Activated CD4-positive, alpha-beta memory T cell treated with anti-CD3 and anti-CD28 coated beads, Interleukin-2, amount 10 ng/mL, durations not matched to agents 7 days and 5 days (primary cell): ENCODE results near the gene CACNA1E. TPM values are rescaled to one million over a fixed set of nuclear protein-coding genes. Genes with fewer than 3 reads are reported as not detected.
A peak's percentile ranks its signal among the peaks of the same experiment; 100 is the strongest.

ENCODE experiments used
- CTCF ChIA-PET: fragments of 350-600 bp; sonication (Branson Sonifier 250); formaldehyde crosslinking; loops from one replicate; lab custom pipeline; 2021; ENCODE audit warnings: antibody characterized with exemption, inconsistent platforms; lab: Charles Lee
- POLR2A ChIA-PET: fragments of 350-600 bp; sonication (Branson Sonifier 250); formaldehyde crosslinking; loops from one replicate; lab custom pipeline; 2021; ENCODE audit warnings: antibody characterized with exemption; lab: Charles Lee
- DNase-seq: peaks from one replicate; pipeline ENCODE4 v3.0.0-alpha.2; 2020
- H3K27ac Mint-ChIP-seq: one replicate; pipeline ENCODE4 v1.8.0; 2021; ENCODE audit warnings: mild to moderate bottlenecking, mixed read lengths
- H3K27me3 Mint-ChIP-seq: one replicate; pipeline ENCODE4 v1.8.0; 2021; ENCODE audit warnings: mixed read lengths
- H3K36me3 Mint-ChIP-seq: one replicate; pipeline ENCODE4 v1.8.0; 2021; ENCODE audit warnings: low read depth, mixed read lengths
- H3K4me1 Mint-ChIP-seq: one replicate; pipeline ENCODE4 v1.8.0; 2021; ENCODE audit warnings: mixed read lengths
- H3K4me3 Mint-ChIP-seq: one replicate; pipeline ENCODE4 v1.8.0; 2021; ENCODE audit warnings: mild to moderate bottlenecking, mixed read lengths
- H3K9me3 Mint-ChIP-seq: one replicate; pipeline ENCODE4 v1.8.0; 2021; ENCODE audit warnings: mixed read lengths
- total RNA-seq, 2 experiments: library from RNA; stranded (reverse); gene quantifications; one replicate each; pipeline ENCODE4 v1.2.3, GENCODE V29; 2021

The CACNA1E gene
- not detected for total RNA-seq

DNA sequence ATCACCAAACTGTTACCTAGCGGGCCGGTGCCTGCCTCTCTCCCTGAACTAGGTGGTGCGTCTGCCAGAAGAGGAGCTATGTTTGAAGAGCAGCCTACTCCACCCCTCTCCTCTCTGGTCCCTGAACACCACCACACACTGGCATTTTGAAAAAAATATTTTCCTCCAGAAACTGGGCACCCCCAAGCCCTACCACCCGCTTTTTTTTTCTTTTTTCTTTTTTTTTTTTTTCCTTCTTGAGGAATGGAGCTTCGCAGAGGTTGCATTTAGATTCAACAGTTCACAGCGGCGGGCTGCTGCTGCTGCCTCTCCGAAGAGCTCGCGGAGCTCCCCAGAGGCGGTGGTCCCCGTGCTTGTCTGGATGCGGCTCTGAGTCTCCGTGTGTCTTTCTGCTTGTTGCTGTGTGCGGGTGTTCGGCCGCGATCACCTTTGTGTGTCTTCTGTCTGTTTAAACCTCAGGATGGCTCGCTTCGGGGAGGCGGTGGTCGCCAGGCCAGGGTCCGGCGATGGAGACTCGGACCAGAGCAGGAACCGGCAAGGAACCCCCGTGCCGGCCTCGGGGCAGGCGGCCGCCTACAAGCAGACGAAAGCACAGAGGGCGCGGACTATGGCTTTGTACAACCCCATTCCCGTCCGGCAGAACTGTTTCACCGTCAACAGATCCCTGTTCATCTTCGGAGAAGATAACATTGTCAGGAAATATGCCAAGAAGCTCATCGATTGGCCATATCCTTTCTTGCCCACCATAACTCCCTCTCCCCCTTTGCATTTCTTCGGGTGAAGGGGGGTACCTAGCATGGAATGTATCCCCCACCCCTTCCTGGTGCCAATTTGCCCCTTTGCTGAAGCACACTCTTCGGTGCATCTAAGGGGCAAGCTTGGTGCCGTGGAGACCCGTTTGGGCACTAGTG lies at the start of gene CACNA1E:
CACNA1E (plus strand) TSS at position 233 of the 911 bp plus-strand sequence; CDS start at position 461, 228 bp downstream.
- CTCF ChIA-PET, result interaction anchor here (0.6 to 2.2 kb wide), 2 partner anchors 264 to 571 kb away, joined by 3 to 6 read pairs (median 4); no protein-coding TSS in a partner anchor
- H3K36me3 Mint-ChIP-seq, result no peaks in the 10 kb centered on the region
- POLR2A ChIA-PET, result no interaction called here
- H3K4me3 Mint-ChIP-seq, result peak within 1 kb of the TSS; percentile 43
- no peak within 1 kb of the TSS for H3K27ac Mint-ChIP-seq
- peaks cover 10% of the 10 kb centered on the region for H3K4me1 Mint-ChIP-seq
- H3K27me3 Mint-ChIP-seq, result peaks cover 81% of the 10 kb centered on the region
- H3K9me3 Mint-ChIP-seq, result no peaks in the 10 kb centered on the region
- DNase-seq, result no peak

DNA sequence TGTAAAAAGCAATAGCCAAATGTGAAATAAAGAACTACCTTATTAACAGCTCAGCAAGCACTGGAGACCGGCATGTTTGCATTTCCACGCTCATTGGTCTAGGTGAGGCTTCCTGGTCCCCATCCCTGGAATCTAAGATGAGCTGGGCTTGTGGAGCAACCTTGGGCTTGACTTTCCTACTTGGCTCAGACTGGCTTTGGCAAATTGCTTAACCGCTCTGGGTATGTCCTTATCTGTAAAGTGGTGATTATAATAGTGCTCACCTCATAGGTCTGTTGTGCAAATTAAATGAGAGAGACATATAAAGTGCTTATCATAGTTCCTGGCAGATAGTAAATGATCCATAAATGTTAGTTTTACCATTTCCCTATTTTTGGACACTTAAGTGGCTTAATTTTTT lies 49.4 kb upstream of the CACNA1E start:
- no peak overlapping the region for H3K27ac Mint-ChIP-seq
- H3K27me3 Mint-ChIP-seq, result peaks cover 30% of the 10 kb centered on the region
- H3K9me3 Mint-ChIP-seq, result no peaks in the 10 kb centered on the region
- no peaks in the 10 kb centered on the region for H3K36me3 Mint-ChIP-seq
- POLR2A ChIA-PET, result interaction anchor here (1.3 kb wide), 1 partner anchor 15 kb away, joined by 4 read pairs; no protein-coding TSS in a partner anchor
- H3K4me3 Mint-ChIP-seq, result no peak overlapping the region
- no peak for DNase-seq
- H3K4me1 Mint-ChIP-seq, result no peaks in the 10 kb centered on the region
- CTCF ChIA-PET, result interaction anchor here (1.4 to 3.4 kb wide), 2 partner anchors 9 to 61 kb away, joined by 3 to 12 read pairs; no protein-coding TSS in a partner anchor

- no peaks in the 10 kb centered on the region for H3K4me1 Mint-ChIP-seq
- H3K27ac Mint-ChIP-seq, result no peak overlapping the region
- no peaks in the 10 kb centered on the region for H3K9me3 Mint-ChIP-seq
- H3K36me3 Mint-ChIP-seq, result no peaks in the 10 kb centered on the region
- ChIA-PET CTCF (no interaction called here), POLR2A (no interaction called here)
- peaks cover 22% of the 10 kb centered on the region for H3K27me3 Mint-ChIP-seq
- H3K4me3 Mint-ChIP-seq, result no peak overlapping the region
- no peak for DNase-seq
Measured at GRCh38 chr1:181438013-181438412, 45.3 kb upstream of the CACNA1E start.

- Mint-ChIP-seq H3K27me3 (peaks cover 20% of the 10 kb centered on the region), H3K36me3 (no peaks in the 10 kb centered on the region), H3K4me3 (no peak overlapping the region), H3K27ac (no peak overlapping the region), H3K4me1 (no peaks in the 10 kb centered on the region), H3K9me3 (no peaks in the 10 kb centered on the region)
- DNase-seq, result no peak
- CTCF ChIA-PET, result no interaction called here
- POLR2A ChIA-PET, result no interaction called here
Measured at GRCh38 chr1:181440510-181440909, 42.8 kb upstream of the CACNA1E start.

DNA sequence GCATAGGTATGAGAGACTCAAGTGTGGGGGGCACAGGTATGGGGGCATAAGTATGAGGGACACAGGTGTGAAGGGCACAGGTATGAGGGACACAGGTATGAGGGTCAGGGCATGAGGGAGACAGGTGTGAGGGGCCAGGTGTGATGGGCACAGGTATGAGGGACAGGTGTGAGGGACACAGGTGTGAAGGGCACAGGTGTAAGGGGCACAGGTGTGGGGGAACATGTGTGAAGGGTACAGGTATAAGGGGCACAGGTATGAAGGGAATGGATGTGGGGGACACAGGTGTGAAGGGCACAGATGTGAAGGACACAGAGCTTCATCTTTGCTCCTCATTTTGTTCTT lies 41.2 kb upstream of the CACNA1E start:
- H3K27ac Mint-ChIP-seq, result no peak overlapping the region
- peaks cover 16% of the 10 kb centered on the region for H3K27me3 Mint-ChIP-seq
- ChIA-PET POLR2A (no interaction called here), CTCF (no interaction called here)
- no peaks in the 10 kb centered on the region for H3K4me1 Mint-ChIP-seq
- H3K4me3 Mint-ChIP-seq, result no peak overlapping the region
- H3K9me3 Mint-ChIP-seq, result no peaks in the 10 kb centered on the region
- H3K36me3 Mint-ChIP-seq, result no peaks in the 10 kb centered on the region
- DNase-seq, result no peak

DNA sequence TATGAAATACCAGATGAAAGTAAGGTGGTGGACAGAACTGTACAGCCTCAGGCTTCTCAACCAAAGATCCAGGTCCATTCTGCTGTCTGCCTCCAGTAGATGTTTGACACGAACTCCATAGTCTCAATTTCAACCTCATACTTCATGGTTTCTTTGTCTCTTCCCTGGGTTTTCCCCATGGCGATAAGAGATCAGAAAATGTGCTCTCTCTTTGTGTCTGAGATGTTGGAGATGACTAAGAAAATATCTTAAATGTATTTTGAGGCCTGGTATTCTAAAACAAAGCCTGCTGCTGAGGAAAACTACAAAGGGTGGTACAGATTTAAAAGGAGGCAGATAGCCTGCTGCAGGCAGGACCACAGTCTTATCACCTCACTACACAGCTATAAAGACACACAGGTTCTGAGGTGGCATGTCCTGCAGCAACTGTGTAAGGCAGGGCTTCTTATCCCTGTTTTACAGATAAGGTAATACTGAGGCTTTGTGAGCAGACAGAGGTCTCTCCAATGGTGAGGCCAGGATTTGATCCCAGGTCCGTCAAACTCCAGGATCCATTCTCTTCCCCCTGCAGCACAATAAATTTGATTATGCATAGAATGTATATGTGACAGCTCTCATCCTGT lies 40.0 kb upstream of the CACNA1E start:
- no peak overlapping the region for H3K4me3 Mint-ChIP-seq
- no peaks in the 10 kb centered on the region for H3K9me3 Mint-ChIP-seq
- DNase-seq, result no peak

GRCh38 chr1:181445436-181445835 lies 37.9 kb upstream of the CACNA1E start:
- CTCF ChIA-PET, result no interaction called here

More for the DNA sequence above, 40.0 kb upstream of the CACNA1E start:
- H3K36me3 Mint-ChIP-seq, result no peaks in the 10 kb centered on the region
- CTCF ChIA-PET, result interaction anchor here (1.9 kb wide), 1 partner anchor 18 kb away, joined by 7 read pairs; no protein-coding TSS in a partner anchor
- H3K4me1 Mint-ChIP-seq, result peaks cover 7% of the 10 kb centered on the region
- POLR2A ChIA-PET, result no interaction called here
- no peak overlapping the region for H3K27ac Mint-ChIP-seq
- H3K27me3 Mint-ChIP-seq, result peaks cover 9% of the 10 kb centered on the region

GRCh38 chr1:181448461-181448860 lies 34.9 kb upstream of the CACNA1E start:
- no peak for DNase-seq
- H3K4me3 Mint-ChIP-seq, result no peak overlapping the region
- ChIA-PET POLR2A (no interaction called here), CTCF (interaction anchor here (1.8 kb wide), 1 partner anchor 24 kb away, joined by 6 read pairs; no protein-coding TSS in a partner anchor)
- peaks cover 15% of the 10 kb centered on the region for H3K4me1 Mint-ChIP-seq
- H3K27me3 Mint-ChIP-seq, result peaks cover 6% of the 10 kb centered on the region
- H3K9me3 Mint-ChIP-seq, result no peaks in the 10 kb centered on the region
- no peak overlapping the region for H3K27ac Mint-ChIP-seq
- no peaks in the 10 kb centered on the region for H3K36me3 Mint-ChIP-seq

More at GRCh38 chr1:181445436-181445835, 37.9 kb upstream of the CACNA1E start:
- Mint-ChIP-seq H3K27me3 (peaks cover 6% of the 10 kb centered on the region), H3K36me3 (no peaks in the 10 kb centered on the region), H3K9me3 (no peaks in the 10 kb centered on the region), H3K27ac (no peak overlapping the region), H3K4me3 (no peak overlapping the region), H3K4me1 (peaks cover 15% of the 10 kb centered on the region)
- no peak for DNase-seq
- POLR2A ChIA-PET, result no interaction called here

- Mint-ChIP-seq H3K27ac (no peak overlapping the region), H3K27me3 (peaks cover 2% of the 10 kb centered on the region), H3K4me1 (peaks cover 15% of the 10 kb centered on the region), H3K4me3 (no peak overlapping the region), H3K9me3 (no peaks in the 10 kb centered on the region), H3K36me3 (no peaks in the 10 kb centered on the region)
- ChIA-PET CTCF (no interaction called here), POLR2A (no interaction called here)
- DNase-seq, result no peak
Measured at GRCh38 chr1:181451661-181452230, 31.6 kb upstream of the CACNA1E start.

DNA sequence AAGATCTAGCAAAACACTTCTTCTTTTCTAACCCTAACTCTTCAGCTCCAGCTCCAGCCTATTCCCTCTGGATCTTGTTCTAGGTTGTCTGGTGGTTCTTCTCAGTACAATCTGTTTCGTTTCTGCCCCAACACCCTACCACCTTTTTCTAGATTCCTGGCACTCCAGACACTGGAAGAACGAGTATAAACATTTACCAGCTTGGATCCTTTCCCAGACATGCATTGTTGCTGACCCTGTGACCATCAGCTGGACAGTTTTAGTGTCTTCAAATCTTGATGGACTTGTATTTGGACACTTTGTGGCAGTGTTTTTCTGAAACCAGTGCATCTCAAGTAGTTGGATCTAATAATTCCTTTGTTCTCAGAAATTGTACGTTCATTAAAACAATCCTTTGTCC lies 30.6 kb upstream of the CACNA1E start:
- CTCF ChIA-PET, result no interaction called here
- Mint-ChIP-seq H3K4me1 (peaks cover 13% of the 10 kb centered on the region), H3K27me3 (peaks cover 5% of the 10 kb centered on the region), H3K27ac (no peak overlapping the region), H3K9me3 (peaks cover 2% of the 10 kb centered on the region), H3K36me3 (no peaks in the 10 kb centered on the region), H3K4me3 (no peak overlapping the region)
- POLR2A ChIA-PET, result no interaction called here
- DNase-seq, result no peak

GRCh38 chr1:181453541-181454201 lies 29.6 kb upstream of the CACNA1E start:
- ChIA-PET CTCF (no interaction called here), POLR2A (no interaction called here)
- Mint-ChIP-seq H3K4me1 (peaks cover 4% of the 10 kb centered on the region), H3K4me3 (no peak overlapping the region), H3K27ac (no peak overlapping the region), H3K9me3 (peaks cover 2% of the 10 kb centered on the region), H3K36me3 (no peaks in the 10 kb centered on the region), H3K27me3 (peaks cover 5% of the 10 kb centered on the region)
- DNase-seq, result no peak

- no peak overlapping the region for H3K4me3 Mint-ChIP-seq
- H3K27ac Mint-ChIP-seq, result no peak overlapping the region
- POLR2A ChIA-PET, result no interaction called here
- CTCF ChIA-PET, result no interaction called here
- H3K4me1 Mint-ChIP-seq, result no peaks in the 10 kb centered on the region
- H3K36me3 Mint-ChIP-seq, result no peaks in the 10 kb centered on the region
- DNase-seq, result no peak
- peaks cover 2% of the 10 kb centered on the region for H3K9me3 Mint-ChIP-seq
- H3K27me3 Mint-ChIP-seq, result peaks cover 7% of the 10 kb centered on the region
Measured at GRCh38 chr1:181456551-181456950, 26.8 kb upstream of the CACNA1E start.

GRCh38 chr1:181458419-181458818 lies 24.9 kb upstream of the CACNA1E start:
- peaks cover 2% of the 10 kb centered on the region for H3K9me3 Mint-ChIP-seq
- ChIA-PET POLR2A (no interaction called here), CTCF (no interaction called here)
- H3K27ac Mint-ChIP-seq, result no peak overlapping the region
- DNase-seq, result no peak
- no peaks in the 10 kb centered on the region for H3K36me3 Mint-ChIP-seq
- H3K27me3 Mint-ChIP-seq, result peaks cover 10% of the 10 kb centered on the region
- no peaks in the 10 kb centered on the region for H3K4me1 Mint-ChIP-seq
- no peak overlapping the region for H3K4me3 Mint-ChIP-seq
